HepG2 (cell line): ENCODE results near the gene HPCAL1. TPM values are rescaled to one million over a fixed set of nuclear protein-coding genes. Genes with fewer than 3 reads are reported as not detected.

Experiments
- AGO1 ChIP-seq: fragments of 200-400 bp; formaldehyde crosslinking; IDR thresholded peaks from 2 replicates; pipeline ENCODE4 v1.6.1; 2017; ENCODE audit warnings: mild to moderate bottlenecking, low read depth, low read length, moderate library complexity; ENCODE audit not compliant: poor library complexity, severe bottlenecking
- ARHGAP35 ChIP-seq: sonication (generic); formaldehyde crosslinking; IDR thresholded peaks from 2 replicates; pipeline ENCODE4 v1.9.0; 2022; ENCODE audit warnings: mild to moderate bottlenecking, inconsistent platforms, moderate library complexity, missing genetic modification reagents, borderline replicate concordance
- BRD4 ChIP-seq: sonication (generic); formaldehyde crosslinking; IDR thresholded peaks from 2 replicates; pipeline ENCODE4 v1.4.0; 2020; ENCODE audit warnings: missing genetic modification reagents
- HDAC1 ChIP-seq: sonication (generic); formaldehyde crosslinking; IDR thresholded peaks from 2 replicates; pipeline ENCODE4 v1.5.1; 2020; ENCODE audit warnings: mild to moderate bottlenecking, missing genetic modification reagents
- HDAC2 ChIP-seq: sonication (generic); formaldehyde crosslinking; IDR thresholded peaks from 2 replicates; pipeline ENCODE4 v1.4.0; 2020; ENCODE audit warnings: missing genetic modification reagents
- PCBP1 ChIP-seq: fragments of 200-400 bp; formaldehyde crosslinking; IDR thresholded peaks from 2 replicates; pipeline ENCODE4 v1.6.1; 2017; ENCODE audit warnings: mild to moderate bottlenecking, low read depth, low read length, borderline replicate concordance
- PHF21A ChIP-seq: sonication (generic); formaldehyde crosslinking; IDR thresholded peaks from 2 replicates; pipeline ENCODE4 v1.5.0; 2020; ENCODE audit warnings: mild to moderate bottlenecking, missing genetic modification reagents
- SIN3A ChIP-seq: IDR thresholded peaks from 2 replicates; pipeline ENCODE4 v1.6.1; 2011; ENCODE audit warnings: low read depth, mild to moderate bottlenecking, control low read depth, low read length, borderline replicate concordance
- SMARCC2 ChIP-seq: fragments of 450-650 bp; IDR thresholded peaks from 2 replicates; pipeline ENCODE4 v1.6.1; 2017; ENCODE audit warnings: antibody characterized with exemption, mild to moderate bottlenecking
- SRF ChIP-seq: IDR thresholded peaks from 2 replicates; pipeline ENCODE4 v1.6.1; 2011; ENCODE audit warnings: mild to moderate bottlenecking, low read depth, low read length, moderate library complexity
- SRSF1 ChIP-seq: fragments of 200-400 bp; formaldehyde crosslinking; optimal IDR thresholded peaks from 2 replicates; pipeline ENCODE3; 2017; ENCODE audit warnings: mild to moderate bottlenecking, low read depth, low read length, moderate library complexity
- SSRP1 ChIP-seq: IDR thresholded peaks from 2 replicates; pipeline ENCODE4 v1.6.1; 2016; ENCODE audit warnings: control low read depth
- SUZ12 ChIP-seq: fragments of 150-350 bp; IDR thresholded peaks from 2 replicates; pipeline ENCODE4 v1.6.1; 2014; ENCODE audit warnings: low read depth, low read length
- TBX3 ChIP-seq: fragments of 450-650 bp; IDR thresholded peaks from 2 replicates; pipeline ENCODE4 v1.6.1; 2017; ENCODE audit warnings: antibody characterized with exemption, mild to moderate bottlenecking, inconsistent platforms, borderline replicate concordance
- YEATS4 ChIP-seq: sonication (generic); formaldehyde crosslinking; IDR thresholded peaks from 2 replicates; pipeline ENCODE4 v1.4.0; 2020; ENCODE audit warnings: missing genetic modification reagents, borderline replicate concordance
- ZC3H4 ChIP-seq: sonication (generic); formaldehyde crosslinking; IDR thresholded peaks from 2 replicates; pipeline ENCODE4 v1.4.0; 2020; ENCODE audit warnings: missing genetic modification reagents, borderline replicate concordance
- ZEB1 ChIP-seq: IDR thresholded peaks from 2 replicates; pipeline ENCODE4 v1.6.1; 2012; ENCODE audit warnings: mild to moderate bottlenecking, low read depth, inconsistent platforms; ENCODE audit not compliant: insufficient replicate concordance
- ZNF124 ChIP-seq: sonication (generic); formaldehyde crosslinking; IDR thresholded peaks from 2 replicates; pipeline ENCODE4 v1.4.0; 2020; ENCODE audit warnings: missing genetic modification reagents
- ZNF235 ChIP-seq: sonication (generic); formaldehyde crosslinking; IDR thresholded peaks from 2 replicates; pipeline ENCODE4 v1.8.1; 2023; ENCODE audit warnings: mild to moderate bottlenecking, missing genetic modification reagents, borderline replicate concordance
- ZNF724P ChIP-seq: sonication (generic); formaldehyde crosslinking; IDR thresholded peaks from 2 replicates; pipeline ENCODE4 v1.8.0; 2022; ENCODE audit warnings: missing genetic modification reagents, borderline replicate concordance
- ZNF891 ChIP-seq: sonication (generic); formaldehyde crosslinking; IDR thresholded peaks from 2 replicates; pipeline ENCODE4 v1.5.0; 2020; ENCODE audit warnings: mild to moderate bottlenecking, missing genetic modification reagents
- ZSCAN29 ChIP-seq: sonication (generic); formaldehyde crosslinking; conservative IDR thresholded peaks from 2 replicates; pipeline ENCODE4 v1.4.0; 2020; ENCODE audit warnings: mild to moderate bottlenecking, missing genetic modification reagents
- polyA plus RNA-seq, 8 experiments: library from polyadenylated mRNA; depleted of rRNA in 3 of 8; stranded (reverse) in 7 of 8; unstranded in 1 of 8; fragments of >200 nt; fragmentation: Illumina TruSeq in 4 of 8; extraction: Trizol in 4 of 8; gene quantifications; 2 replicates each; pipeline versions ENCODE4 v1.2.1 to v1.2.3, GENCODE V29; 2011 to 2016; ENCODE audit warnings: low read depth in 4 of 8, missing spikeins in 1 of 8, mixed read lengths in 1 of 8; ENCODE audit not compliant: insufficient read depth in 1 of 8
- total RNA-seq, 5 experiments: library from RNA; depleted of rRNA; stranded (reverse); fragments of >200 nt; fragmentation: Illumina TruSeq; extraction: Trizol; gene quantifications; 2 replicates each; pipeline ENCODE4 v1.2.3, GENCODE V29; 2016; ENCODE audit warnings: low read depth in 1 of 5
- TF ChIP-seq, protein P1 (sequence below): sonication (generic); formaldehyde crosslinking; conservative IDR thresholded peaks from 2 replicates; pipeline ENCODE4 v1.4.0; 2020; ENCODE audit warnings: missing genetic modification reagents
- TF ChIP-seq, protein P2 (sequence below): sonication (generic); formaldehyde crosslinking; IDR thresholded peaks from 2 replicates; pipeline ENCODE4 v1.5.0; 2020; ENCODE audit warnings: missing genetic modification reagents
- TF ChIP-seq, protein P3 (sequence below): sonication (generic); formaldehyde crosslinking; IDR thresholded peaks from 2 replicates; pipeline ENCODE4 v1.5.0; 2020; ENCODE audit warnings: mild to moderate bottlenecking, missing genetic modification reagents, borderline replicate concordance

HPCAL1 gene
- total and polyA plus RNA-seq, 2 of the 13 experiments (the other 11 are each of a cell fraction or from before 2014, with no cell fraction given): 29.5 to 29.9 TPM

DNA sequence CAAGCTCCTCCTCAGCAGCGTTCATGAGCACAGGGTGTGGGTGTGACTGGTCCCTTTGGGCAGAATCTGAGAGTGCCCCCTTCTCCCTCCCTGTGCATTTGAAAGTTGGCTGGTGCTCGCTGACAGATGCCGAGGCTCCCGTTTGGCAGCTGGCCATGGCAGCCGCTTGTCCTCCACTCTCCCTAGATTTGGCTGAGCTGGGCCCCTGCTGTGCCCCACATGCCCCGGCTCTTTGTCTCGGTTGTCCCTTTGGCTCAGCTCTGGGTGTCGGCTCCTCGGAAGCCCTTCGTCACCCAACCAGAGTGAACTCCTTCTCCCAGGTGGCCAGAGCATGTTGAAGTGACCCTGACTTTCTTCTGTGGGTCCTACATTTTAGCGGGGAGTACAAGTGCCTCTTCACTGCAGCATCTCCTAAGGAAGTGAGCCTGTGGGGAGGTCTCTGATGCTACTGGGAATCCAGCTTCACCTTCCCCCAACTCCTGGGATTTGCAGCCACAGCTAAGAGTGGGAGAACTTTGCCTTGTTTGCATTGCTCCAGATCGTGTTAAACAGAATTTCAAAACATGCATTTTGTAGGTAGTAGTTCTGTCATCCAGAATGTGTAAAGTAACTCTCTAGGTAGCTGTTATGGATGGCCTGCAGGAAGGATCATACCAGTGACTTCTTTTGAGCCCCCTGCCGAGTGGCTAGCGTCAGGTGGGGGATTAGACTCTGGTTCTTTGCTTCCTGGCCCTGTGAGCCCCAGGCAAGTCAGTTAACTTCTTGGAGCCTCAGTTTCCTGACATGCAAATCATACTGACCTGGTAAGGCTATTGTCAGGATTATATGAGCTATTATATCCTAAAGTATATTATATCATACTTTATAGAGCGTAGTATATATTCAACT lies 24.2 kb downstream of the HPCAL1 start (continued):
- TF ChIP-seq, protein P1, sequence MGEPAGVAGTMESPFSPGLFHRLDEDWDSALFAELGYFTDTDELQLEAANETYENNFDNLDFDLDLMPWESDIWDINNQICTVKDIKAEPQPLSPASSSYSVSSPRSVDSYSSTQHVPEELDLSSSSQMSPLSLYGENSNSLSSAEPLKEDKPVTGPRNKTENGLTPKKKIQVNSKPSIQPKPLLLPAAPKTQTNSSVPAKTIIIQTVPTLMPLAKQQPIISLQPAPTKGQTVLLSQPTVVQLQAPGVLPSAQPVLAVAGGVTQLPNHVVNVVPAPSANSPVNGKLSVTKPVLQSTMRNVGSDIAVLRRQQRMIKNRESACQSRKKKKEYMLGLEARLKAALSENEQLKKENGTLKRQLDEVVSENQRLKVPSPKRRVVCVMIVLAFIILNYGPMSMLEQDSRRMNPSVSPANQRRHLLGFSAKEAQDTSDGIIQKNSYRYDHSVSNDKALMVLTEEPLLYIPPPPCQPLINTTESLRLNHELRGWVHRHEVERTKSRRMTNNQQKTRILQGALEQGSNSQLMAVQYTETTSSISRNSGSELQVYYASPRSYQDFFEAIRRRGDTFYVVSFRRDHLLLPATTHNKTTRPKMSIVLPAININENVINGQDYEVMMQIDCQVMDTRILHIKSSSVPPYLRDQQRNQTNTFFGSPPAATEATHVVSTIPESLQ (CRISPR knock-in tag): no peak
- TF ChIP-seq ARHGAP35 (CRISPR knock-in tag): no peak
- no peak; the same call in 1 of the 2 replicates for TF ChIP-seq ZSCAN29 (CRISPR knock-in tag)
- TF ChIP-seq, protein P2, sequence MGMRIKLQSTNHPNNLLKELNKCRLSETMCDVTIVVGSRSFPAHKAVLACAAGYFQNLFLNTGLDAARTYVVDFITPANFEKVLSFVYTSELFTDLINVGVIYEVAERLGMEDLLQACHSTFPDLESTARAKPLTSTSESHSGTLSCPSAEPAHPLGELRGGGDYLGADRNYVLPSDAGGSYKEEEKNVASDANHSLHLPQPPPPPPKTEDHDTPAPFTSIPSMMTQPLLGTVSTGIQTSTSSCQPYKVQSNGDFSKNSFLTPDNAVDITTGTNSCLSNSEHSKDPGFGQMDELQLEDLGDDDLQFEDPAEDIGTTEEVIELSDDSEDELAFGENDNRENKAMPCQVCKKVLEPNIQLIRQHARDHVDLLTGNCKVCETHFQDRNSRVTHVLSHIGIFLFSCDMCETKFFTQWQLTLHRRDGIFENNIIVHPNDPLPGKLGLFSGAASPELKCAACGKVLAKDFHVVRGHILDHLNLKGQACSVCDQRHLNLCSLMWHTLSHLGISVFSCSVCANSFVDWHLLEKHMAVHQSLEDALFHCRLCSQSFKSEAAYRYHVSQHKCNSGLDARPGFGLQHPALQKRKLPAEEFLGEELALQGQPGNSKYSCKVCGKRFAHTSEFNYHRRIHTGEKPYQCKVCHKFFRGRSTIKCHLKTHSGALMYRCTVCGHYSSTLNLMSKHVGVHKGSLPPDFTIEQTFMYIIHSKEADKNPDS (CRISPR knock-in tag): no peak
- no peak for TF ChIP-seq ZNF124 (CRISPR knock-in tag)
- TF ChIP-seq ZNF724P (CRISPR knock-in tag): 0 out of 2 replicates have a peak, but pooled peaks have one; percentile 40
- TF ChIP-seq SMARCC2: no peak
- peak; percentile 63; the same call in 1 of the 2 replicates for TF ChIP-seq HDAC2 (CRISPR knock-in tag)
- no peak for TF ChIP-seq PHF21A (CRISPR knock-in tag)
- peak; percentile 52 for TF ChIP-seq ZEB1
- peak; percentile 62; the same call in 1 of the 2 replicates for TF ChIP-seq HDAC1 (CRISPR knock-in tag)
- no peak for TF ChIP-seq SIN3A
- TF ChIP-seq SRF: 0 out of 2 replicates have a peak, but pooled peaks have one; percentile 5
- TF ChIP-seq TBX3: 0 out of 2 replicates have a peak, but pooled peaks have one; percentile 22
- no peak for TF ChIP-seq SUZ12
- no peak for TF ChIP-seq ZC3H4 (CRISPR knock-in tag)
- no peak for TF ChIP-seq PCBP1
- no peak for TF ChIP-seq YEATS4 (CRISPR knock-in tag)
- TF ChIP-seq, protein P3, sequence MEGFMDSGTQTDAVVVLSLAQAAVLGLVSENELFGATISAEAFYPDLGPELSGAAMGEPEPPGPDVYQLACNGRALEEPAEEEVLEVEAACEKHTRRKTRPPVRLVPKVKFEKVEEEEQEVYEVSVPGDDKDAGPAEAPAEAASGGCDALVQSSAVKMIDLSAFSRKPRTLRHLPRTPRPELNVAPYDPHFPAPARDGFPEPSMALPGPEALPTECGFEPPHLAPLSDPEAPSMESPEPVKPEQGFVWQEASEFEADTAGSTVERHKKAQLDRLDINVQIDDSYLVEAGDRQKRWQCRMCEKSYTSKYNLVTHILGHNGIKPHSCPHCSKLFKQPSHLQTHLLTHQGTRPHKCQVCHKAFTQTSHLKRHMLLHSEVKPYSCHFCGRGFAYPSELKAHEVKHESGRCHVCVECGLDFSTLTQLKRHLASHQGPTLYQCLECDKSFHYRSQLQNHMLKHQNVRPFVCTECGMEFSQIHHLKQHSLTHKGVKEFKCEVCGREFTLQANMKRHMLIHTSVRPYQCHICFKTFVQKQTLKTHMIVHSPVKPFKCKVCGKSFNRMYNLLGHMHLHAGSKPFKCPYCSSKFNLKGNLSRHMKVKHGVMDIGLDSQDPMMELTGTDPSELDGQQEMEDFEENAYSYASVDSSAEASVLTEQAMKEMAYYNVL: no peak
- no peak for TF ChIP-seq BRD4 (CRISPR knock-in tag)
- TF ChIP-seq SSRP1 (CRISPR knock-in tag): no peak
- no peak for TF ChIP-seq ZNF235 (CRISPR knock-in tag)
- no peak for TF ChIP-seq ZNF891 (CRISPR knock-in tag)
- TF ChIP-seq SRSF1: no peak
- TF ChIP-seq AGO1: no peak
